GM21381 (cell line): ENCODE results near the gene ZNF653.
"Not testable (repeated sequence)": the region's sequence is repeated elsewhere in the genome, so short reads cannot be mapped to it uniquely, and the experiment has no call there.

ENCODE experiments used
- ATAC-seq: cut with Tn5 transposase; IDR thresholded peaks from one replicate; pipeline ENCODE4 v1.9.1; 2021; ENCODE audit warnings: mild to moderate bottlenecking, moderate library complexity; ENCODE audit not compliant: unreplicated experiment

ZNF653 gene

DNA sequence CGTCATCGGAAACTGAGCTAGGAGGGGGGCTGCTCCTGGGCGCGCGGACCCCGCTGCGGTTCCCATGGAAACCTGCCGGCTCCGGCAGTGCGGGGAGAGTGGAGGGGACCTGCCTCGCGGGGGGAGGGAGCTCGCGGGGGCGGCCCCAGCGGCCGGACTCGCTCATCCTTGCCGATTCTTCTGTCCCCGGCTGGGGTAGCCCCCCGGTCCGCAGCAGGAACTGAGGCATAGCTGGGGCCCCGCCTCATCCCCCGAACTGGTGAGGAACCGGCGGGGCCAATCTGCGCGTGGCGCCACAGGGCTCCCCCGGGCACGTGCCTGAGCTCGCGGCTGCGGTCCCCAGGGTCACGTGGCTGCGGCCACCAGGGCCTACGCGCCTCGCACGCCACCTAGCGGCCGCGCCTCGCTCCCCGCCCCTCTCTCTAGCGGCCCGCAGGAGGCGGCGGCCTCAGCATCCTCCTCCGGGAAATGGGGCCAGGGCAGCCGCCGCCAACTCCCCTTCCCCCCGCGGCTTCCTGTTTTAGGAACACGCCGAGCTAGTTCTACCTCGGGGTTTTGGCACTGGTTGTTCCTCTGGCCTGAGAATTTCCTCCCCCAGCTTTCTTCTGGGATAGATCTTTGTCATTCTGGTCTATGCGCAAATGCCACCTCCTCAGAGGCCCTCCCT is 23.1 kb downstream of the ZNF653 start:
- ATAC-seq = peak; percentile 72

DNA sequence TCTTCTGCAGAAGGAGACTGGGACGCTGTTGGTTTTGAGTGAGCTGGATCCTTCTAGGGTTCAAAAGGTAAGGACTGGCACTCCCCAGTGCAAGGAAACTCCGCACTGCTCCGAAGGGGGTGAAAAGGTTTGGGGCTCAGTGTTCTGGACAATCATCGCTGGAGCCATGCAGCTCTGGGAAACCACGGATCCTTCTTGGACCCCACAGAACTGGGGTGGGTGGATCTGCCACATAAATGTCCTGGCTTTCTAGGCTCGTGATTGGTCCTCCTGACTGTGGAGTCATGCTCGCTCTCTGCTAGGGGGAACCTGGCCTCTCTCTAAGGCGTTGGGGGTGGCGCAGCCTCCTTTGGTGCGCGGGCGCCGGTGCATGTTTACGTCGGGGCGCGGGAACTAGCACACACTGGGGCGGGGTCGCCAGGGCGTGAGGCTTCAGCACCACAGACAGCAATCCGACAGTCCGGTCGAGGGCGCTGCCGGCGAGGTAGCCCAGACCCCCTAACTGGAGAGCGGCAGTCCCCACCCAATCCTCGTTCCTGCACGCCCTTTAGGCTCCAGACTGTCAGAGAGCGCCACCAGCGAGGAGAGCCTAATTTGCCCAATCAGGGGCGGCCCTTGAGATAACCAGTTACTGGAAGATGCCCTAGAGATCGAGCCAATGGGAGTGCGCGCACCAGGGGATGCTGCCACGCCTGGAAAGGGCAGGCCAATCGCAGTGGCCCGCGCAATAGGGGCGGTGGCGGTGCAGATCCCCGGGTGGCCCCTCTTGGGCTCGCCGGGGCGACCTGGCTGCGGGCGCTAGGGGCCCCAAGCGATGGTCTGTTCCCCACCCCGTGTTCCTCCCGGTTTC is 23.9 kb downstream of the ZNF653 start:
- ATAC-seq = peak; percentile 45

DNA sequence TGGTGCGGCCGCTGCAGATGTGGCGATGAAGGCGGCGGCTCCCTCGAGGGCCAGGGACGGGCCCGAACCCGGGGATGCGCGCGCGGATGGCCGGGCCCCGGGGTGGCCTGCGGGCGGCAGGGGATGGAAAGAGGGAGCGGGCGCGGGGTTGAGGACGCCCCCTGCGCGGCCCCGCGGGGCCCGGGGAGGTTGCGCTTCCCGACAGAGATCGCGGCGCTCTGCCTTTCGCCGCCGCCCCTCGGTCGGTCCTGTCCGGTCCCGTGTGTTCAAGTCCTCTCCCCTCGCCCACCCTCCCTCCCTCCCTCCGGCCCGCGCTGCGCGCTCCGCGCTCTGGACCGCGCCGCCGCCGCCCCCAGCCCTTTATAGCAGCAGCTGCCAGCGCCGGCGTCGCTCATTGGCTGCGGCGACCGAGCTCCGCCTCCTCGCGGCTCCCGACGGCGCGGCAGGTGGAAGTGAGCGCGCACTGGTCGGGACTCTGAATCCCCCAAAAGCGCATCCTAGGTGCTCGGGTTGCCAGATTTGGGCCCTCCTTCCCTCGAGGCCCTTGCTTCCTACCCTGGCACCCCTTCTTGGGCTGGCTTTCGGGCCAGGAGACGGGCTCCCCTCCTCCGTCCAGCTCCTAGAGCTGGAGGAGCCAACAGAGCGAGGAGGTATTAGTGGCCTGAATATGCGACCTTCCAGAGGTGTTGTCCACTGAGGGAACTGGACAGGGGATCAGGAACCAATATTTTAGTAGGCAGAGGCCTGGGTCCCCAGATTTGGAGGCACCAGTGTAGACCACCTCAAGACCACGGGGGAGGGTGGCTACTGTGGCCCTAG is 24.7 kb downstream of the ZNF653 start, which contains the start of gene ELAVL3:
Gene ELAVL3, minus strand, starts transcription at position 332 of the 819 bp plus-strand sequence. CDS start 438 bp downstream, outside the sequence.
- ATAC-seq = no peak

DNA sequence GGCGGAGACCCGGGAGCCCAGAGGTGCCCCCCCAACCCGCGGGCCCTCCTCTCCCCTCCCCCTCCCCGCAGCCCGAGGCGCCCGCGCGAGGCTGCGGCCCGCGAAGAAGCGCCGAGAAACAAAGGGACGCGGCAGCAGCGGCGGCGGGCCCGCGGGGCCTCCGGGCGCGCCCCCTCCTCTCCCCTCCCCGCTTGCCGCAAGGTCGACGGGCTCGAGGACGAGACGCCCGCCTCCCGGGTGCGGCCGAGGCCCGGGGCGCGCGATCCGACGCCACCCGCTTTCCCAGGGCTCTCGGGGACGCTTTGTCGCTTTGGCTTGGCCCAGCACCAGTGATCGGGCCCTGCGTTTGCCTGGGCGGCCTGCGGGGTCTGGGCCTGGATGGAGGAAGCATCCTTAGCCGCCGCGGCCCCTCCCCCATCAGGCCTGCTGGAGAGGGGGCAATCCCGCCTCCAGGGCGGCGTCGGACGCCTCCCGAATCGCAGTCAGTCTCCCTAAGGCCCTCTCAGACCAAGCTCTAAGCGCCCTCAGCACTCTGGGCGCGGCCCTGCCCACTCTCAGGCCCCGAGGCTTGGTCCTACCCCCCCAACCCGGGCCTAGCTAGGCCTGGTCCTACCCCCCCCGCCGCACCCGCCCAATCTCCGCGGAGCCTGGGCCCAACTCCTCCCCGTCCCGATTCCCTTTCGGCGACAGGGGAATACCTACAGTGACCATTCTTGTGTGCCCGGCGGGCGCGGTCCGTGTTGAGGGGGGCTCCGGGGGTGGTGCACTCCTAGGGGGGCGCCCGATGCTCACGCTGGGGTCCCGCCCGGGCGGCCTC is 25.5 kb downstream of the ZNF653 start:
- ATAC-seq = no peak

DNA sequence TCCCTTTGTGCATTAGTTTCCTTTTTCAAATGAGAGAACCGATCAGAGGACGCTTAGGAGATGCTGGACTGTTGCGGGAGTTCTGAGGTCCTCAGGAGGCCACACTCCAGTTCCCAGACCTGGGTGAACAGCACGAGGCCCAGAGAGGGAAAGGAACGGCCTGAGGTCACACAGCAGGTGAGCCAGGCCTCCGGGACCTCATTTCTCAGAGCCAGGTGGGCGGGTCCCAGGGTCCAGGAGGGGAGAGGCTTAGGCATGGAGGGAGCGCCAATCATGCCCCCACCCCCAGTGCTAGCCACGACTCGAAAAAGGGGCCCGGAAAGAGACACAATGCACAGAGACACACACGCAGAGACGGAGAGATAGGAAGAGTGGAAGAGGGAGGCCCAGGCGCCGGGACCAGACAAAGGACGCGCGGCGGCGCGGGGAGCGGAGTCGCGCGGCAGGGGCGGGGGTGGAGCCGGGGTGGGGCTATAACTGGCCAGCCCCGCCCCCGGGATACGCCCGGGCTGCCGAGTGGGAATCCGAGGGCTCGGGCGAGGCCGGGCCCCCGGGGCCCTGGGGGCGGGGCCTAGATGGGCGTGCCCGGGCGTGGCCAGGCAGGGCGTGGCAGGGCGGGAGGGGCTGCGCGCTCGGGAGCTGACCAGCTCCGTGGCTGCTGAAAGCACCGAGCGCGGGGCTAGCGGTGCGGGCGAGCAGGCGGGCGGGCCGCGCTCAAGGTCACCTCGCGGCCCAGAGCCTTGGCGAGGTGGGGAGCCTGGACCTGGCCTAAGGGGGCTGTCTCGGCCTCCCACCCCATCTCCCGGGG is 26.3 kb downstream of the ZNF653 start:
- no peak for ATAC-seq

- no peak for ATAC-seq
Measured at GRCh38 chr19:11478167-11479089, 27.2 kb downstream of the ZNF653 start.

- no peak for ATAC-seq
Measured at GRCh38 chr19:11475861-11476260, 29.8 kb downstream of the ZNF653 start.

- not testable (repeated sequence) for ATAC-seq
Measured at GRCh38 chr19:11475343-11475742, 30.3 kb downstream of the ZNF653 start.

DNA sequence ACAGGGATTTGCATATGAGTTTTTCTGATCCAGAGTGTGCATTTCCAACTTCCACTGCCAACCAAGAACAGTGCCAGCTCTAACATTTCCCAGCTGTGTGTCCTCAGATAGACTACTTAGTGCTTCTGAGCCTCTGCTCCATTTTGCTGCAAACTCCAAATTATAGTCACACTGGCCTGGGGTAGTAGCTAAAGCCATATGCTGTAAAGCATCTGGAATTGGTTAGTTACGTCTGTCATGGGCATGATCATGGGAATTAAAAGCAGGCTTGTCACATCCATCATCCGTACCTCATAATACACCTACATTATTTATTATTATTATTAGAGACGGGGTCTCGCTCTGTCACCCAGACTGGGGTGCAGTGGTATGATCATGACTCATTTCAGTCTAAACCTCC is 31.9 kb downstream of the ZNF653 start:
- ATAC-seq = no peak

DNA sequence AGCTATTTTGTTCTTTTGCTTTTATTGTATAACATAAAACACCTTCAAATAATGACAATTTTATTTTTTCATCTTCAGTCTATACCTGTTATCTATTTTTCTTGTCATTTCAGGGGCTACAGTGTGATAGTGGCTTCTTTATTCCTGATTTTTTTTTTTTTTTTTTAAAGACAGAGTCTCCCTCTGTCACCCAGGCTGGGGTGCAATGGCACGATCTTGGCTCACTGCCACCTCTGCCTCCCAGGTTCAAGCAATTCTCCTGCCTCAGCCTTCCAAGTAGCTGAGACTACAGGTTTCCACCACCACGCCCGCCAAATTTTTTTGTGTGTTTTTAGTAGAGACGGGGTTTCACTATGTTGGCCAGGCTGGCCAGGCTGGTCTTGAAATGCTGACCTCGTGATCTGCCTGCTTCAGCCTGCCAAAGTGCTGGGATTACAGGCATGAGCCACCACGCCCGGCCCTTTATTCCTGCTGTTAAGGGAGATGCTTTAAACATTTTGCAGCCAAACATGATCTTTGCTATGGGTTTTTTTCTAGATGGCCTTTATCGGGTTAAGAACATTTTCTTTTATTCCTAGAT is 37.3 kb downstream of the ZNF653 start:
- ATAC-seq = not testable (repeated sequence)

DNA sequence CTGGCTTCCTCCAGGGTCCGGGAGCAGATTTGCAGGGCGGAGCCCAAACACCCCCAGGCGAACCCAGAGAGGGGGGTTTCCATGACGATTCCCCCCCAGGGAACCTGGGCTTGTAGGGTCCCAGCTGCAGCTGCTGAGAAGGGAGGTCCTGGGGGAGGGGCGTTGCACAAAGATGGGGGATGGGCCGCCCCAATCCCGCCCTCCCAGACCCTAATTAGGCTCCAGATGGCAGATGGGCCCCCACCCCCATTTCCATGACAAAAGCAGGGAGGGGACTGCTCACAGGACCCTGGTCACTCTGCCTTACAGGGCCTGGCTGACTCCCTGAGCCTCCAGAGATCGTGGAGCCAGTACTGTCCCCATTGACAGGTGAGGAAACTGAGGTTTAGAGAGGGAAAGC is 40.0 kb downstream of the ZNF653 start:
- no peak for ATAC-seq

GRCh38 chr19:11464333-11465265 is 41.0 kb downstream of the ZNF653 start:
- no peak for ATAC-seq

DNA sequence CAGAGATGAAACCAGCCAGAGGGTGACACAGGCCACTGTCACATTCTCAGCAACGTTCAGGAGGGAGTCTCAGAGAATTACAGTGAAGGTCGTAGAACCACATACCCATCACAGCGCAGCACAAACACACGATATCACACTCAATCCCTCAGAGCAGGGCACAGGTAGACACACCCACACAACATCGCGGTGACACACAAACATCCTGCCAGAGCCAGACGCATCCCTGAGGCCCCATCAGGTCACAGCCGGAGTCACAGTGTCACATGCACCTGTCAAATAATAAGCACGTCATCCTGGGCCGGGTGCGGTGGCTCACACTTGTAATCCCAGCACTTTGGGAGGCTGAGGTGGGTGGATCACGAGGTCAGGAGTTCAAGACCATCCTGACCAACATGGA is 42.2 kb downstream of the ZNF653 start:
- no peak for ATAC-seq

DNA sequence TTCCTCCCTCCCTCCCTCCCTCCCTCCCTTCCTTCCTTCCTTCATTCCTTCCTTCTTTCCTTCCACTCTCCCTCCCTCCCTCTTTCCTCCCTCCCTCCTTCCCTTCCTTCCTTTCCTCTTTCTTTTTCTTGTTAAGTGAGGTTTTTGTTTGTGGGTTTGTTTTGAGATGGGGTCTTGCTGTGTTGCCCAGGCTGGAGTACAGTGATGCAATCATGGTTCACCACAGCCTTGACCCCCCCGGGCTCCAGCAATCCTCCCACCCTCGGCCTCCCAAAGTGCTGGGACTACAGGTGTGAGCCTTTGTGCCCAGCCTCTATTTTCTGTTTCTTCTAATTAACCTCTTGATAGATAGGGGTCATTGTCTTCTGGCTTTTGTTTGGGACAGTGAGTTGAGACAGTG is 44.2 kb downstream of the ZNF653 start:
- no peak for ATAC-seq

DNA sequence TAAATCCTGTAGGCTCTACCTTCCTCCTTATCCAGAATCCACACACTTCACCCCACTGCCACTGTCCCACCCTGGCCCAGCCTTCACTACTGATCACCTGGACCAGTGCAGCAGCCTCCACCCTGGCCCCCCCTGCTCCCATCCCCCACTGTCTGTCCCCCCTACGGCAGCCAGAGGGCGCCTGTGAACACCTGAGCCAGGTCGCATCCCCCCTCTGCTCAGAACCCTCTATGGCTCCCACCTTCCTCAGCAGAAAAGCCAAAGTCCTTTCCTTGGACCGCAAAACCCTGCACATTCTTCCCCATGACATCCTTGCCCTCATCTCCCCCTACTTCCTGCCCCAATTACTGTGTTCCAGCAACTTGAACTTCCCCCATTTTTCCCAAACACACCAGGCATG is 45.4 kb downstream of the ZNF653 start:
- no peak for ATAC-seq

- not testable (repeated sequence) for ATAC-seq
Measured at GRCh38 chr19:11458912-11459311, 46.7 kb downstream of the ZNF653 start.

- ATAC-seq = no peak
Measured at GRCh38 chr19:11458236-11458900, 47.3 kb downstream of the ZNF653 start.
